GM21515 (cell line): ENCODE measurements around the gene CECR2.
"Not testable (repeated sequence)": the region's sequence is repeated elsewhere in the genome, so short reads cannot be mapped to it uniquely, and the experiment has no call there.

ENCODE experiments used
- ATAC-seq: cut with Tn5 transposase; IDR thresholded peaks from one replicate; pipeline ENCODE4 v1.9.1; 2021; ENCODE audit not compliant: unreplicated experiment

Gene CECR2

DNA sequence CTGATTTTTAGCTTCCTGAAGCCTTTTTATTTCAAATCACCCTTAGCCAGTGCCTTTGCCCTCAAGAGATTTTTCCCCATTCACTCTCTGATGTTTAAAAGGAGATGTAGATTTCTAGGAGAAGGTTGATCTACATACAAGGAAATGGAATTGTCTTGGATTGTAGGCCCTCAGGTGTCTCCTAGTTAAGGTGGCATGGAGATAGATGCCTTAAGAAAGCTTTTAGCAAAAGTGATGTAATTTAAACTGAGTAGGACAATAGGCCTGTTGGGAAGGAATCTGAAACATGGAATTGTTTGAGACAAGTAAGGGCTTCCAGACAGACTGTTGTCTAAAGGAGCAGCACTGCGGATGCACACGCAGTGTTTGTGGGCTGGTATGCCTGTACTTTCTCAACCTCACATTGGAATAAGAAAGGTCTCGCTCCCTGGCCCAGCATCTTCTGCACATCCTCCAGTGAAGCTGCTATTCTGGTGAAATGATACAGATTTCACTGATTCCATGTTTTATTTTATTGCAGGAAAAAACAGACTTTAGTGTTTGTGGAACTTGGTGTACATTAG lies 124.2 kb downstream of the CECR2 start:
- no peak for ATAC-seq

DNA sequence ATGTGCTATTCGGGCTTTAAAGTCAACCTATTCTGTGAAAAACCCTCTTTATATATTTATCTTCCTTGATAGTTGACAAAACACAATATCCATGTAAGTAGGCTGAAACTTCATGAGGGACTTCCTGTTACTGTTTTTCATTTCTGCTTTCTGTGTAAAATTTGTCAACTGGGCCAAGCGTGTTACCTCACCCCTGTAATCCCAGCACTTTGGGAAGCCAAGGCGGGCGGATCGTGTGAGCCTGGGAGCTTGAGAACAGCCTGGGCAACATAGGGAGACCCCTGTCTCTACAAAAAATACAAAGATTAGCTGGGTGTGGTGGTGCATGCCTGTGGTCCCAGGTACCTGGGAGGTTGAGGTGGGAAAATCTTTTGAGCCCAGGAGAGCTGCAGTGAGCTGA lies 127.6 kb downstream of the CECR2 start:
- ATAC-seq = no peak

DNA sequence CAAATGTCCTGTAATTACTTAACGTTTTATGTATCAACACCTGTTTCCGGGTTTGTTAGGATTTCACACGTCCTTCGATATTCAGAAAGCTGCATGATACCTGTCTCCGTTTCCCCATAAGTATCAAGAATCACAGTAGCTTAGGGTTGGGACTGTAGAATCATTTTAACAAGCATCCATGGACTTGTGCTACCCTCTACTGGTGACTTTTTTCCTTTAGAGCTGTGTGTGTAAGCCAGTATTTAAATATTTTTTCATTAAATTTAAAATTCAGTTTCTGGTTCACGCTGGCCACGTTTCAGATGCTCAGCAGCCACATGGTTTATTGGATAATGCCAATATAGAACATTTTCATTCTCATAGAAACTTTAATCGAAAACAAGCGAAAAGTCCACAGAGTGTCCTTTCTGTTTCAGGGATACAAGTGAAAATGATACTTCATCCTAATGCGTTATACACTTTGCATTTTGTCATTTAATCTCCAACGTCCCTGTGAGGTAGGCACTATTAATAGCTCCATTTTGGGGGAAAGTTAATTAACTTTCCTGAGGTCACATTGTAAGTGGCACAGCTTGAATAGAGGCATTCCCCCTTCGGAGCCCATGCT lies 132.5 kb downstream of the CECR2 start:
- ATAC-seq = no peak

DNA sequence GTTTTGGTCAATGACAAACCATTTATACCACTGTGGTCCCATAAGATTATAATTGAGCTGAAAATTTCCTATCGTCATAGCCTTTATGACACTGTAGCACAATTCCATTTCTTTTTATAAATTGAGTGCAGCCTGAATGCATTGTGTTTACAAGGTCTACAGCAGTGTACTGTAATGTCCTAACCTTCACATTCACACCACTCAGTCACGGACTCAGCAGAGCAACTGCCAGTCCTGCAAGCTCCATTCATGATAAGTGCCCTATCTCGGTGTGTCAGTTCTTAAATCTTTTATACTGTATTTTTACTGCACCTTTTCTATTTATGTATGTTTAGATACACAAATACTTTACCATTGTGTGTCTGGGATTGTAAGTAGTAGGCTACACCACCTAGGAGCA lies 138.8 kb downstream of the CECR2 start:
- no peak for ATAC-seq

DNA sequence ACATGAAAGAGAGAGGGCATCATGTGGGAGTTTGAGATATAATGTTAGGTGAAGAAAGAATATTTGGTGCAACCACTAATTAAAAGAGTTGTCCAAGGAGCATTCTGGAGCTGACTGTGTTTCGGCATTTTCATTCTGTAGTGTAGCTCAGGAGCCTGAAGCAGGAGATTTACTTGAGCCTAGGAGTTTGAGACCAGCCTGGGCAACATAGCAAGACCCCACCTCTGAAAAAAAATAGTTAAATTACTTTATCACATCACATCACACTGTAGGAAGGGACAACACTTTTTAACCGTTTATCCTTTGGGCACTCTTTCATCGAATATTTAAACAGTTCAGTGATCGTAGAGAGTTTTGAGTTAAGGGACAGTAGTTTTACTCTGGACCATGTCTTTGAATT lies 143.7 kb downstream of the CECR2 start:
- ATAC-seq = no peak

DNA sequence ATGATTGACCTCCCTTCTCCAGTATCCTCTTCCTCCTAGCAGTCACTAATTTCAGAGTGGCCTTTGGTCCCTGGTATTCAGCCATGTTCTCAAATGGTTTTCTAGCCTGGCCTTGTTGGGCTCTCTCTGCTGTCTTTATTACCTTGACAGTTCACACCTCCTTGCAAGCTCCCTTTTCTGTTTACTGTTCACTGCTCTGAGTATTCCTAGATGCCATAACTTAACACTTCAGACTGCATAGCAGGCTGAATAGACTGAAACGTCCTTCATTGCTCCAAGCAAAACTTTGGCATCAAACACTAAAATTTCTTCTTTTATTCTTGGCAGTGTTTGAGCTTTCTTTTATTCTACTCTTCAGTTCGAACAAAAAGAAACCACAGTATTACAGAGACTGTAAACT lies 144.4 kb downstream of the CECR2 start:
- ATAC-seq = no peak

DNA sequence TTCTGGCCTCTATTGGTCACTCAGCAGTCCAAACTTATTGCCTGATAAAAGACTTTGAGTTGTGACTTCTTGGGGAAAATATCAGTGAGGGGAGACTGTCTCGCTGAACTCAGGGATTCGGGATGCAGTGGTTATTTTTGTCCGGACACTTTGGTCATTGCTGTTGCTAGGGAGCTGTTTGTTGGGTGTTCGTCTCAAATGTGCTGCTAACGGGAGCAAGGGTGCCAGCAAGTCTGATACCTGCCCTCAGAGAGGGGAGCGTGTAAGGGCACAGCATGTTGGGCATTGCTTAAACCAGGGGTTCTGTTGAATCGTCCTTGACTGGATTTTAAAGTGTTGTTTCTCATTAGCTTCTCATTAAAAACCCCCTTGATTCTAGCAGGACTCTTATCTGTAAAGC lies 144.8 kb downstream of the CECR2 start:
- no peak for ATAC-seq

GRCh38 chr22:17518406-17518805 lies 149.1 kb downstream of the CECR2 start:
- no peak for ATAC-seq

DNA sequence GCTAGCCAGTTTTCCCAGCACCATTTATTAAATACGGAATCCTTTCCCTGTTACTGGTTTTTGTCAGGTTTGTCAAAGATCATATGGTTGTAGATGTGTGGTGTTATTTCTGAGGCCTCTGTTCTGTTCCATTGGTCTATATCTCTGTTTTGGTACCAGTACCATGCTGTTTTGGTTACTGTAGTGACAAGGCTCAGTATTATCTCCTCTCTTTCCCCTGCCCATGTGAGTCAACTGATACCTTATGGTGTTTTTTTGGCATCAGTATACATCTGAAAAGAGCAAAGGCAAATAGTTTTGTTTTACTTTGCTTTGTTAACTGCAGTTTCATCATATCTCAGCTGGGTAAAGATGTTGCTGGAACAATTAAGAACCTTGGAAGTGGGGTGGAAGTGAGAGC lies 152.7 kb downstream of the CECR2 start:
- ATAC-seq = not testable (repeated sequence)

GRCh38 chr22:17523925-17524324 lies 154.7 kb downstream of the CECR2 start:
- no peak for ATAC-seq

DNA sequence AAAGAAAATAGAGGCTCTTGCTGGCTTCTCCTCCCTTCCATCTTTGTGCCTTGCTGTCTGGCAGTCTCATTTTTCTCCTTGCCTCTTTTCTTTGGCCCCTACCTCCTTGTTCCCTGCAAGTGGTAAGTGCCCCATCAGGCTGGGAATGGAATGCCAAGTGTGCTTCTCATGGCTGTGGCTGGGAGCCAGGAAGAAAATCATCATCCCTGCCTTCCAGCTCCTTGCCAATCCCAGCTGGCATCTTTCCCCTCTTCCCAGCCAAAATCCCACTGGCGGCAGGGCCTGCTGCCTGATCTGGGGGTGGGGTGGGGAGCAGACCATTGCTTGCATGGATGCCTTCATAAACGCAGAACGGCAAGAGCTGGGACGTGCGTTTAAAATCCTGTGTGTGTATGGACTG lies 167.0 kb downstream of the CECR2 start:
- no peak for ATAC-seq

GRCh38 chr22:17537155-17537554 lies 167.9 kb downstream of the CECR2 start:
- ATAC-seq = no peak

DNA sequence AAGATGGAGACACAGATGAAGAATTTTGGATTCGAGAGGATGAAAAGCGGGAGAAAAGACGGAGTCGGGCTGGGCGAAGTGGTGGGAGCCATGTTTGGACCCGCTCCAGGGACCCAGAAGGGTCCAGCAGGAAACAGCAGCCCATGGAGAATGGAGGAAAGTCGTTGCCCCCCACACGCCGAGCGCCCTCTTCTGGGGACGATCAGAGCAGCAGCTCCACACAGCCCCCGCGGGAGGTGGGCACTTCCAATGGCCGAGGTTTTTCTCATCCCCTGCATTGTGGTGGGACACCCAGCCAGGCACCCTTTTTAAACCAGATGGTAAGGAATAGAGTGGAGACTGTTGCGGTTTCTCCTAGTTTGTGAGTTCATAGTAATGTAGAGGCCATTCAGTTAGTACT lies 171.2 kb downstream of the CECR2 start:
- no peak for ATAC-seq

DNA sequence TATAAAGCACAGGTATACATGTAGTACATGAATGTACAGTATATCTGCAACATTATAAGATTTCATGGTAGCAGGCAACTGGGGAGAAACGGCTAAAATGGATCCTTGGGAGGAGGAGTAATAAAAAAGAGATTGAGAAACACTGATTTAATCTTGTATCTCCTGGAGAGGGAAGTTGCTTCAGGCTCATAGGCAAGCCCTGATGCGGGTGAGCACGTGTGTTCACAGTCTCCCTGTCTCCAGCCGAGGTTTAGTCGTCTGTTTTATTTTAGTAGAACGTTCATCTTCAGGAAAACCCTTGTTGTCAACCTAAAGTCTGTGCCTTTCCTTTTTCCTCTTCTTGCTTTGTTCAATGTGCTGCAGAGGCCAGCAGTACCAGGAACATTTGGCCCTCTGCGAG lies 172.2 kb downstream of the CECR2 start:
- ATAC-seq = no peak

GRCh38 chr22:17542452-17542851 lies 173.2 kb downstream of the CECR2 start:
- ATAC-seq = no peak

DNA sequence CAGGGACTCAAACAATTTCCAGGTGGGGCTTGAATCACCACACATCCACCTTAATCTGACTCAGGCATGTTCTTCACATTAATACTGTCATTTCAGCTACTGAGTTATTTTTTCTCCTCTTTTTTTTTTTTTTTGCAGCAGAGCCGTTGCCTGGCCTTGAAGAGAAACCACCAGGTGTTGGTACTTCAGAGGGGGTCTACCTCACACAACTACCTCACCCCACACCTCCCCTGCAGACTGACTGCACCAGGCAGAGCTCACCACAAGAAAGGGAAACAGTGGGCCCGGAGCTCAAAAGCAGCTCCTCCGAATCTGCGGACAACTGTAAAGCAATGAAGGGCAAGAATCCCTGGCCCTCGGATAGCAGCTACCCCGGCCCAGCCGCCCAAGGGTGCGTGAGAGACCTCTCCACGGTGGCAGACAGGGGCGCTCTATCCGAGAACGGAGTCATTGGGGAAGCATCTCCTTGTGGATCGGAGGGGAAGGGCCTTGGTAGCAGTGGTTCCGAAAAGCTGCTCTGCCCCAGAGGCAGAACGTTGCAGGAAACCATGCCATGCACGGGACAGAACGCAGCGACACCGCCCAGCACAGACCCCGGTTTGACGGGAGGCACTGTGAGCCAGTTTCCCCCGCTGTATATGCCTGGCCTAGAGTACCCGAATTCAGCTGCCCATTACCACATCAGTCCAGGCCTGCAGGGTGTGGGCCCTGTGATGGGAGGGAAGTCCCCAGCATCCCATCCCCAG lies 178.9 kb downstream of the CECR2 start:
- no peak for ATAC-seq

GRCh38 chr22:17548756-17549035 lies 179.4 kb downstream of the CECR2 start:
- no peak for ATAC-seq

GRCh38 chr22:17549183-17549582 lies 179.9 kb downstream of the CECR2 start:
- no peak for ATAC-seq

- no peak for ATAC-seq
These were observed 180.4 kb downstream of the CECR2 start for GRCh38 chr22:17549655-17550054.

- ATAC-seq = no peak
These were observed 183.5 kb downstream of the CECR2 start for GRCh38 chr22:17552737-17553136.

GRCh38 chr22:17554814-17555213 lies 185.6 kb downstream of the CECR2 start:
- ATAC-seq = no peak

DNA sequence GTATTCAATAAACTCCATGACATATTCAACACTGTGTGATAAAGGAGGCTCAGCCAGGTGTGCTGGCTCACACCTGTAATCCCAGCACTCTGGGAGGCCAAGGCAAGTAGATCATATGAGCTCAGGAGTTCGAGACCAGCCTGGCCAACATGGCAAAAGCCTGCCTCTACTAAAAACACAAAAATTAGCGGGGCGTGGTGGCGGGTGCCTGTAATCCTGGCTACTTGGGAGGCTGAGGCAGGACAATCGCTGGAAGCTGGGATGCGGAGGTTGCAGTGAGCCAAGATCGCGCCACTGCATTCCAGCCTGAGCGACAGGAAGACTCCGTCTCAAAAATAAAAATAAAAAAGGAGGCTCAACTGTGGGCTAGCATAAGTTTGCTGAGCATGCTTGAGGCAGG lies 189.9 kb downstream of the CECR2 start:
- no peak for ATAC-seq
